SH-SY5Y (cell line): ENCODE data around the gene TNIK.

Experiments used
- GATA2 ChIP-seq: IDR thresholded peaks from 2 replicates; pipeline ENCODE4 v1.6.1; 2011; ENCODE audit warnings: mild to moderate bottlenecking, low read depth, low read length
- GATA3 ChIP-seq: IDR thresholded peaks from 2 replicates; pipeline ENCODE4 v1.6.1; 2011; ENCODE audit warnings: low read depth, mild to moderate bottlenecking, low read length, moderate library complexity

GRCh38 chr3:171301998-171302397 lies 158.2 kb downstream of the TNIK start:
- TF ChIP-seq GATA3 (no peak), GATA2 (no peak)
